Activated CD8-positive, alpha-beta memory T cell treated with anti-CD3 and anti-CD28 coated beads, Interleukin-2, amount 10 ng/mL, durations not matched to agents 7 days and 5 days (primary cell): ENCODE measurements around the gene NPIPB6. TPM values are rescaled to one million over a fixed set of nuclear protein-coding genes. Genes with fewer than 3 reads are reported as not detected.

Experiments used
- ATAC-seq: fragments of 150-1000 bp; cut with Tn5 transposase; one replicate; pipeline ENCODE4 v1.10.0; 2021; ENCODE audit warnings: moderate library complexity
- CTCF ChIA-PET: fragments of 350-600 bp; sonication (Branson Sonifier 250); formaldehyde crosslinking; loops from one replicate; lab custom pipeline; 2021; ENCODE audit warnings: antibody characterized with exemption; lab: Charles Lee
- DNase-seq: peaks from one replicate; pipeline ENCODE4 v3.0.0-alpha.2; 2020
- H3K27ac Mint-ChIP-seq: one replicate; pipeline ENCODE4 v1.8.0; 2021; ENCODE audit warnings: mild to moderate bottlenecking, mixed read lengths
- H3K27me3 Mint-ChIP-seq: one replicate; pipeline ENCODE4 v1.8.0; 2021; ENCODE audit warnings: mixed read lengths
- H3K36me3 Mint-ChIP-seq: one replicate; pipeline ENCODE4 v1.8.0; 2021; ENCODE audit warnings: mild to moderate bottlenecking, mixed read lengths
- H3K4me1 Mint-ChIP-seq: one replicate; pipeline ENCODE4 v1.8.0; 2021; ENCODE audit warnings: mixed read lengths
- H3K4me3 Mint-ChIP-seq: one replicate; pipeline ENCODE4 v1.8.0; 2021; ENCODE audit warnings: mild to moderate bottlenecking, moderate library complexity, mixed read lengths
- H3K9me3 Mint-ChIP-seq: one replicate; pipeline ENCODE4 v1.8.0; 2022; ENCODE audit warnings: low read depth, mixed read lengths
- total RNA-seq, 2 experiments: library from RNA; stranded (reverse); gene quantifications; one replicate each; pipeline ENCODE4 v1.2.3, GENCODE V29; 2021

NPIPB6 gene
- total RNA-seq, 2 experiments from 2014 or later: 2.0 to 4.6 TPM

DNA sequence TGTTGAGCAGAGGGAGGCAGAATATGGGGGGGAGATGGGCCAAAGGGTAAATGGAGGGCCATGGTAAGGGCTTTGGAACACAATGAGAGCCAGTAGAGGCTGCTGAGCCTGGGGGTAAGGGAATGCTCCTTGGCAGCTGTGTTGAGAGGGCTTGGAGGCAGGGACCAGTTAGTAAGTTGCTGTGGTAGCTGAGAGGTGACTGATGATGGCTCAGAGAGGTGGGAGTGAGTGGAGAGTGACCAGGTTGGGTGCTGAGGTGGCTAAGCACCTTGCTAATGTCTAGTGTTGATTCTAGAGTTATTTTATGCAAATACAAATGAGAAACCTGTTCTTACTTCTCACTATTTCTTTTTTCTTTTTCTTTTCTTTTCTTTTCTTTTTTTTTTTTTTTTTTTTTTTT, 60.2 kb downstream of the NPIPB6 start:
- Mint-ChIP-seq H3K36me3 (no peaks in the 10 kb centered on the region), H3K27ac (no peak overlapping the region), H3K4me1 (peaks cover 5% of the 10 kb centered on the region), H3K4me3 (no peak overlapping the region), H3K27me3 (no peaks in the 10 kb centered on the region), H3K9me3 (no peaks in the 10 kb centered on the region)
- DNase-seq: no peak
- CTCF ChIA-PET: interaction anchor here (1.0 to 7.2 kb wide), 3 partner anchors 10 to 25 kb away, joined by 5 to 34 read pairs (median 5); partner anchors contain the start of gene SBK1
- no peak for ATAC-seq

DNA sequence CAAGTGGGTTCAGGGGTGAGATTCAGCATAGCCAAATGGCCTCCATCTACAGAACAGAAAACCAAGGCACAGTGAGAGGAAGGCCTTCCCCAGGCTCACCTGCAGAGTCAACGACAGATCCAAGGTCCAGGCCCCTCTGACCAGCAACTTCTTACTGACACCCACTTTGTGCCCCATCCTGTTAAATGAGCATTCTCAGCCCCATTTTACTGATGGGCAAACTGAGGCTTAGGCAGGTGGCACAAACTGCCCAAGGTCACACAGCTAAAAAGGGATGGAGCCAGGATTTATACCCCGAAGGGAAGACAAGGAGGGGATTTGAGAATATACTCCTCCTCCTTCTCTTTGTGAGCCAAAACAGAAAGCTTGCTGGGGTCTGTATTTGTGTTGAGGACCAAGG, 61.7 kb downstream of the NPIPB6 start:
- H3K9me3 Mint-ChIP-seq: no peaks in the 10 kb centered on the region
- H3K27me3 Mint-ChIP-seq: no peaks in the 10 kb centered on the region
- H3K4me3 Mint-ChIP-seq: no peak overlapping the region
- CTCF ChIA-PET: interaction anchor here (1.3 to 7.2 kb wide), 3 partner anchors 8 to 24 kb away, joined by 3 to 34 read pairs (median 8); no protein-coding TSS in a partner anchor
- no peaks in the 10 kb centered on the region for H3K36me3 Mint-ChIP-seq
- ATAC-seq (no peak), DNase-seq (no peak)
- peaks cover 20% of the 10 kb centered on the region for H3K4me1 Mint-ChIP-seq
- H3K27ac Mint-ChIP-seq: no peak overlapping the region

DNA sequence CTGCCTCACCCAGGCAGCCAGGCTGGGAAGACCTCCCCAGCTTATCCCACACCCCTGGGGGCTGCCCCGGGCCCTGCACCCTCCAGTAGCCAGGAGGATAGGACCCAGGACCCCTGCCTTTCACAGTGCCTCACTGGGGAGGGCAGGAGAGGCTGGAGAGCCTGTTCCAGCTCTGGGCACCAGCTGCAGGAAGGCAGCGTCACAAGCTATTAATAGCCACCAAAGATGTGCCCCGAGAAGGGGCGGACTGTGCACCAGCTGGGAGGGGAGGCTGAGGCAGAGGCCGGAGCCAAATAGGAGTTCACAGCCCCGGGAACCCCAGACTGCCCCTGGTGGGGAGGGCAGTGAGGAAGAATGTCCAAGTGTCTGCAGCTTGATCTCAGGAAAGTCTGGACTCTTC, 62.2 kb downstream of the NPIPB6 start:
- no peak overlapping the region for H3K27ac Mint-ChIP-seq

DNA sequence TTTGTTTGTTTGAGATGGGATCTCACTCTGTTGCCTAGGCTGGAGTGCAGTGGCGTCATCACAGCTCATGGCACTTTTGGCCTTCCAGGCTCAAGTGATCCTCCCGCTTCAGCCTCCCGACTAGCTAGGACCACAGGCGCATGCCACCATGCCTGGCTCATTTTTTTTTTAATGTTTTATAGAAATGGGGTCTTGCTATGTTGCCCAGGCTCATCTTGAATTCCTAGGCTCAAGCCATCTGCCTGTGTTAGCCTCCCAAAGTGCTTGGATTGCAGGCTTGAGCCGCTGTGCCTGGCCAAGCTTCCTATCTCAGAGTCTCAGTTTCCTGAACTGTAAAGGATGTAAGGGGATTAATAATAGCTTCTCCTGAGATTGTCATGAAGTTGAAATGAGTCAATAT, 63.0 kb downstream of the NPIPB6 start:
- no peaks in the 10 kb centered on the region for H3K36me3 Mint-ChIP-seq
- peaks cover 26% of the 10 kb centered on the region for H3K4me1 Mint-ChIP-seq
- no peak overlapping the region for H3K27ac Mint-ChIP-seq
- CTCF ChIA-PET: interaction anchor here (1.3 to 7.2 kb wide), 7 partner anchors 9 to 22 kb away, joined by 3 to 34 read pairs (median 8); partner anchors contain the start of gene SBK1
- ATAC-seq (no peak), DNase-seq (no peak)
- H3K4me3 Mint-ChIP-seq: no peak overlapping the region
- no peaks in the 10 kb centered on the region for H3K9me3 Mint-ChIP-seq
- H3K27me3 Mint-ChIP-seq: no peaks in the 10 kb centered on the region

More for the DNA sequence above, 62.2 kb downstream of the NPIPB6 start:
- H3K36me3 Mint-ChIP-seq: no peaks in the 10 kb centered on the region
- ATAC-seq: no peak
- CTCF ChIA-PET: interaction anchor here (1.3 to 7.2 kb wide), 6 partner anchors 8 to 23 kb away, joined by 3 to 34 read pairs (median 8); partner anchors contain the start of gene SBK1
- H3K4me3 Mint-ChIP-seq: no peak overlapping the region
- no peaks in the 10 kb centered on the region for H3K27me3 Mint-ChIP-seq
- peaks cover 23% of the 10 kb centered on the region for H3K4me1 Mint-ChIP-seq
- DNase-seq: no peak
- H3K9me3 Mint-ChIP-seq: no peaks in the 10 kb centered on the region

DNA sequence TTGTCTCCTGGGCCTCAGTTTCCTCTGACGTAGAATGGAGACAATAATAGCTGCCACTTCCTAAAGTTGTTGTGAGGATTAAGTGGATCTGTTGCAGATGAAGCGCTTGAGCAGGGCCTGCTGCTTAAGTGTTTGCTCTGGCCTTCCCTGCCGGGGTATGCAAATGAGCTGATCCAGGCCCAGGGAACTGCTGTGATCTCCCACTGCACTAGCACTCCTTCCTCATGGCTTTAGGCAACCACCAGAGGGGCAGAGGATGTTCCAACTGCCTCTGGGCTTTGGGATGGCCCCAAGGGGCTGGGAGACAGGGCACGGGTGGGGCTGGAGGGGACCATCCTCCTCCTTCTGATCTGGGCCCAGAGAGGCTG, 64.8 kb downstream of the NPIPB6 start:
- peaks cover 39% of the 10 kb centered on the region for H3K4me1 Mint-ChIP-seq
- no peaks in the 10 kb centered on the region for H3K36me3 Mint-ChIP-seq

DNA sequence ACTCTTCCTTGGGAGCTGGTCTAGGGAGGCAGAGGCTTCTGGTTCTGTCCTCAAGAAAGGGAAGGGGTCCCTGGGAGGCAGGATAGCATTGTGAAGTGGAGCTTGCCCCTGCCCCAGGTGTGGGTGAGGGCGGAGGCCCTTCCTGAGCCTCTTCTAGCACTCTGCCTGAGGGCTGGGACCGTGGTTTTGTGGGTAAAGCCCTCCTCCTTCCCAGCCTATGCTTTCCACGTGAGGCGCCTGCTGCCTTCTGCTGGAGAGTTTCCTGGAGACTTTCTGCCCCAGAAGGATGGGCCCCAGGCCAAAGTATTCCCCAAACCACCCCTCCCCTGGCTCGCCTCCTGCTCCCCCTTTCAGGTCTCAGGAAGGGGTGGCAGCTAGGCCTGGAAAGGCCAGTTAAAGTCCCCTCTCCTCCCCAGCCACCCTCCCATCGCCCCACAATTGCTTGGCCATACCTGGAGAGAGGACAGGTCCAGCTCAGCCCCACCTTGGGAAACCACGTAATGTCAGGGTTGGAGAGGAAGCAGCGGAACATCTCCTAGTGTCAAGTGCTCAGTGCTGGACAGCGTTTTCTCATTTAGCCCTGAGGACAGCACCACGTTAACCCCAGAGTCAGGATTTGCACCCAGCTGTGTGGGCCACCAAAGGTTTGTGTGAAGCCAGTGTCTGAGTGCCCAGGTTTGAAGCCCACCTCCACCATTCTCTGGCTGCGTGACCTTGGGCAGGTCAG, 65.4 kb downstream of the NPIPB6 start:
- DNase-seq: peak; percentile 51

More for the DNA sequence above, 64.8 kb downstream of the NPIPB6 start:
- ATAC-seq (no peak), DNase-seq (no peak)
- no peaks in the 10 kb centered on the region for H3K9me3 Mint-ChIP-seq
- H3K27ac Mint-ChIP-seq: no peak overlapping the region
- peaks cover 10% of the 10 kb centered on the region for H3K27me3 Mint-ChIP-seq
- CTCF ChIA-PET: interaction anchor here (1.8 to 7.2 kb wide), 4 partner anchors 9 to 23 kb away, joined by 5 to 34 read pairs (median 10); no protein-coding TSS in a partner anchor
- no peak overlapping the region for H3K4me3 Mint-ChIP-seq

DNA sequence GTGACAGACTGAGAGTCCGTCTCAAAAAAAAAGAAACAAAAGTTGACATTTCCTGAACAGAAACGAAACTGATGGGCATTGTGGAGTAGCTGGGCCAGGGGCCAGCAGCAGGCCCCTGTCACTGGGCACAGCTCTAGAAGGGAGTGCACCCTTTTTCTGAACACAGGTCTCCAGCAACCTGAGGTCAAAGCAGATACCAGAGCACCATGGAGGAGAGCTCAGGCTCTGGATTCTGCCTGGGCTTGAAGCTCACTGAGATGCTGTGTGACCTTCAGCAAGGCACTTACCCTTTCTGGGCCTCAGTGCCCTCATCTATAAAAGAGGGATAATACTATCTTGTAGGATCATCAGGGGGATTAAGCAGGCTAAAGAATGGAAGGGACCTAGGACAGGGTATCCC, 66.0 kb downstream of the NPIPB6 start:
- no peak for ATAC-seq
- Mint-ChIP-seq H3K4me1 (peaks cover 39% of the 10 kb centered on the region), H3K4me3 (peak overlapping the region; percentile 16), H3K9me3 (no peaks in the 10 kb centered on the region), H3K27ac (peak overlapping the region; percentile 76), H3K27me3 (peaks cover 11% of the 10 kb centered on the region), H3K36me3 (no peaks in the 10 kb centered on the region)
- CTCF ChIA-PET: interaction anchor here (1.2 to 7.2 kb wide), 6 partner anchors 10 to 30 kb away, joined by 4 to 34 read pairs (median 6); no protein-coding TSS in a partner anchor
- DNase-seq: no peak

More for the DNA sequence above, 65.4 kb downstream of the NPIPB6 start:
- H3K4me1 Mint-ChIP-seq: peaks cover 39% of the 10 kb centered on the region
- H3K27me3 Mint-ChIP-seq: peaks cover 11% of the 10 kb centered on the region
- H3K36me3 Mint-ChIP-seq: no peaks in the 10 kb centered on the region
- peak overlapping the region; percentile 76 for H3K27ac Mint-ChIP-seq
- peak; percentile 34 for ATAC-seq
- CTCF ChIA-PET: interaction anchor here (1.2 to 7.2 kb wide), 6 partner anchors 9 to 29 kb away, joined by 4 to 34 read pairs (median 6); no protein-coding TSS in a partner anchor
- H3K4me3 Mint-ChIP-seq: no peak overlapping the region
- no peaks in the 10 kb centered on the region for H3K9me3 Mint-ChIP-seq

DNA sequence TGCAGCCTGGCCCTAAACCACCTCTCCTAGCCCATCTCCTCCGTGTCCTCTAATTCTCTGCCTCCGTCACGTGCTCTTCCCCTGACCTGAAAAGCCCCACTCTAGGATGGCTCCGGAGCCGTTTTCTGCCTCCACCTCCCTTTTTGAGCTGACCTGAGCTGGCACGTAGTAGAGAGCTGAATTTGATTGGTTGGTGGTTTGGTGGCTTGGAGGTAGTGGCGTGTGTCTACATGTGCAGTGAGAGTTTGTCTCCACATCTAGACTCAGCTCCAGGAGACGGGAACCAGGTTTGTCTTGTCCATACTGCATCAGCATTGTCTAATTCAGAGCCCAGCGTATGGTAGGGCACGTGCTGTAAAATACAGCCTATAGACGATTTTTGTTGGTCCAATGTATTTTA, 68.0 kb downstream of the NPIPB6 start:
- no peak for DNase-seq
- Mint-ChIP-seq H3K27me3 (peaks cover 11% of the 10 kb centered on the region), H3K9me3 (no peaks in the 10 kb centered on the region), H3K4me3 (peak overlapping the region; percentile 1), H3K27ac (no peak overlapping the region), H3K4me1 (peaks cover 52% of the 10 kb centered on the region), H3K36me3 (no peaks in the 10 kb centered on the region)
- CTCF ChIA-PET: interaction anchor here (1.4 to 5.2 kb wide), 3 partner anchors 17 to 22 kb away, joined by 7 to 33 read pairs (median 10); no protein-coding TSS in a partner anchor
- no peak for ATAC-seq

DNA sequence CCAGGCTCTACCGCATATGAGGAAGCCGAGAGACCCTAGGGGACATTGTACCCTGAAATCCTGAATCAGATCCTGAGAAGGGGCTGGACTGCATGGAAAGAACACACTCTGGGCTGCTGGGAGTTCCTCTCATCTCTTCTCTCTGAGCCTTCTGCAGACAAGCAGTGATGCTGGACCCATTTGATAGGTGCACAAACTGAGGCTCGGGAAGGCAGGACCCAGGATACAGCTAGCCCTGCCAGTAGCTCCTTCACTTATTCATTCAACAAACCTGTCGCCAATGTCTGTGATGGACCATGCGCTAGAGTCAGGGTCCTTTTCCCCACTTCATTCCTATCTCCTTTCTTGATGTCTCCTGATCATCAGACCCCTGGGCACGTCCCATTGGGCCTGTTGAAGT, 69.1 kb downstream of the NPIPB6 start:
- peak overlapping the region; percentile 57 for H3K4me3 Mint-ChIP-seq

DNA sequence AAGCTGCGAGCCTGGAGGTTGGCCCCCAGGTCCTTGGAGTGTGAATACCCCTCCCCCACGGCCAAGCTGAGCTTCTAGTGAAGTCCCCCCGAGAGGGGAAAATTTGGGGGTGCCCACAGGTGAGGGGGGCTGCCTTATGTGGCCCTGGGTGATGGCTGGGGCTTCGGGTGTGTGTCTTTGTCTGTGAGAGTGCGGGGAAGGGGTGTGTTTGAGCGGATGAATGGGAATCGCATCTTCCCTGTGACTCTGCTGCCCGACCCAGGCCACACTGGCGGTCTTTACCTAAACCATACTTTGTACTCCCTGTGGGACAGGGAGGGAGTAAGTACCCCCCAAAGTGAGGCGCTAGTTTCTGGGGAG, 69.7 kb downstream of the NPIPB6 start:
- H3K27ac Mint-ChIP-seq: no peak overlapping the region
- peaks cover 2% of the 10 kb centered on the region for H3K36me3 Mint-ChIP-seq
- H3K27me3 Mint-ChIP-seq: peaks cover 14% of the 10 kb centered on the region
- H3K4me3 Mint-ChIP-seq: peak overlapping the region; percentile 57
- peaks cover 60% of the 10 kb centered on the region for H3K4me1 Mint-ChIP-seq
- ATAC-seq: no peak
- no peaks in the 10 kb centered on the region for H3K9me3 Mint-ChIP-seq
- CTCF ChIA-PET: interaction anchor here (0.7 to 5.2 kb wide), 8 partner anchors 10 to 107 kb away, joined by 3 to 33 read pairs (median 4); no protein-coding TSS in a partner anchor
- DNase-seq: no peak

More for the DNA sequence above, 69.1 kb downstream of the NPIPB6 start:
- peaks cover 54% of the 10 kb centered on the region for H3K4me1 Mint-ChIP-seq
- H3K27me3 Mint-ChIP-seq: peaks cover 12% of the 10 kb centered on the region
- DNase-seq (no peak), ATAC-seq (no peak)
- no peak overlapping the region for H3K27ac Mint-ChIP-seq
- H3K9me3 Mint-ChIP-seq: no peaks in the 10 kb centered on the region
- CTCF ChIA-PET: interaction anchor here (1.3 to 5.2 kb wide), 4 partner anchors 16 to 33 kb away, joined by 4 to 33 read pairs (median 8); no protein-coding TSS in a partner anchor
- peaks cover under 1% of the 10 kb centered on the region for H3K36me3 Mint-ChIP-seq

DNA sequence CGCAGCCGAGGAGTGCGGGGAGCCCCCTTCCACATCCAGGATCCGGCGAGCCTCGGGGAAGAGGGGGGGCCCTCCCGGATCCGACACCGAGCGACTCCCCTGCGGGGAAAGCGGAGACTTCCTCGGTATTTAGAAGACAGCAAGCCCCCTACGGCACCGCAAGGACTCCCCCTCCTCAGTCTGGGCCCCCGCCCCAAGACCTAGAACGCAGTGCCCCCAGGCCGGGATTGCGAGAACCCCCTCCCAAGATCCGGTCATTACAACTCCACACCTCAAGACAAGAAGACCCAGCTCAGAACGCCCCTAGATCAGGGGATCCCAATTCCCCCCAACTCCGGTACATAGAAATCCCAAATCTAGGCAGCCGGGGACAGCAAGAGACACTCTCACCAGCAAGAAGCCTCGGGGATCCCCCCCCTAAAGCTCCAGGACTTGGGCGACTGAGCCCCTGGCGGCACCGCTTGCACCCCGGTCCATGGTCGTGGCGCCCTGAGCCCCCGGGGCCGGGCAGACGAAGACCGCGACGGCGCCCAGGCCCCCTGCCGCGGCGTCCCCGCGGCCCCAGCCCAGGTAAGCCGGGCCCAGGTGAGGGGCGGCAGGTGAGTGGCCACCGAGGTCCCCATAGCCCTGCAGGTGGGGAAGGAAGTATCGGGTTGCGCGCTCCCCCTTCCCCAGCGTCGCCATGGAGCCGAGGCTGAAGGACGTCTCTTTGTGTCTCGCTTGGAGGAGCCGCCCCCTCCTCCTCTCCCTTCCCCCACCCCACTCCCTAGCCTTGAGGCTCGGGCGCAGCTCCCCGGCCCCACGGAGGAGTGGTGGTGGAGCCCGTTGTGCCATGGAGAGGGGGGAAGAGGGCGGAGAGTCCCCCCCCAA, 70.3 kb downstream of the NPIPB6 start:
- Mint-ChIP-seq H3K4me1 (peaks cover 60% of the 10 kb centered on the region), H3K4me3 (peak overlapping the region; percentile 75), H3K36me3 (peaks cover 2% of the 10 kb centered on the region), H3K27ac (peak overlapping the region; percentile 58), H3K27me3 (peaks cover 14% of the 10 kb centered on the region), H3K9me3 (no peaks in the 10 kb centered on the region)
- CTCF ChIA-PET: interaction anchor here (0.7 to 5.2 kb wide), 9 partner anchors 11 to 106 kb away, joined by 3 to 33 read pairs (median 4); no protein-coding TSS in a partner anchor
- ATAC-seq (no peak), DNase-seq (no peak)
